T-cell (primary cell): Measurements from ENCODE around the gene GABRA1. TPM values are rescaled to one million over a fixed set of nuclear protein-coding genes. Genes with fewer than 3 reads are reported as not detected.

Experiments
- ATAC-seq, 4 experiments: fragments of 200-7000 bp in 3 of 4; fragments of 150-1000 bp in 1 of 4; cut with Tn5 transposase; replicated peaks in 1 of 4; 1 replicate in 3 of 4; 2 replicates in 1 of 4; pipeline ENCODE4 v1.10.0; 2021; ENCODE audit warnings: moderate library complexity in 3 of 4, mild to moderate bottlenecking in 2 of 4, moderate number of reproducible peaks in 1 of 4
- CTCF ChIA-PET, 2 donors: fragments of 300-600 bp; sonication (Branson Sonifier 250); formaldehyde crosslinking; loops; one replicate each; lab custom pipeline; 2022; ENCODE audit warnings: antibody characterized with exemption in 2 of 2; lab: Charles Lee
- POLR2A ChIA-PET, 2 donors: fragments of 300-600 bp; sonication (Branson Sonifier 250); formaldehyde crosslinking; loops; one replicate each; lab custom pipeline; 2022; ENCODE audit warnings: antibody characterized with exemption in 2 of 2; lab: Charles Lee
- DNase-seq, 35 experiments: peaks; one replicate each; pipeline versions ENCODE4 v3.0.0 to v3.0.0-alpha.2; 2013 to 2023
- H3K27ac ChIP-seq: one replicate; pipeline ENCODE4 v1.5.1; 2013; ENCODE audit warnings: low read length
- H3K27me3 ChIP-seq, 2 experiments: replicated peaks in 1 of 2; 1 replicate in 1 of 2; 2 replicates in 1 of 2; pipeline versions ENCODE4 v1.6.1 to v1.7.0; 2013; ENCODE audit warnings: low read length in 1 of 2, mixed read lengths in 1 of 2; ENCODE audit not compliant: control insufficient read depth in 2 of 2, insufficient read depth in 2 of 2; ENCODE audit errors: extremely low read depth in 1 of 2
- H3K36me3 ChIP-seq, 2 donors: 1 replicate in 1 of 2; 2 replicates in 1 of 2; pipeline versions ENCODE4 v1.6.1 to v1.7.0; 2013; ENCODE audit warnings: low read length in 1 of 2; ENCODE audit not compliant: control insufficient read depth in 2 of 2, insufficient read depth in 1 of 2; ENCODE audit errors: extremely low read depth in 1 of 2
- H3K4me1 ChIP-seq, 2 experiments: 1 replicate in 1 of 2; 2 replicates in 1 of 2; pipeline versions ENCODE4 v1.6.1 to v1.7.0; 2013; ENCODE audit warnings: low read length in 2 of 2, mixed read lengths in 1 of 2; ENCODE audit not compliant: insufficient read depth in 2 of 2, control insufficient read depth in 1 of 2; ENCODE audit errors: extremely low read depth in 1 of 2
- H3K4me3 ChIP-seq, 2 donors: 1 replicate in 1 of 2; 2 replicates in 1 of 2; pipeline versions ENCODE4 v1.5.1 to v1.7.0; 2013; ENCODE audit warnings: mild to moderate bottlenecking in 2 of 2, low read length in 1 of 2, moderate library complexity in 1 of 2; ENCODE audit not compliant: control insufficient read depth in 1 of 2; ENCODE audit errors: extremely low read depth in 1 of 2
- H3K9me3 ChIP-seq: 2 replicates; pipeline ENCODE4 v1.7.0; 2013
- H3K27ac Mint-ChIP-seq, 2 donors: one replicate each; pipeline ENCODE4 v1.8.0; 2020 to 2021; ENCODE audit warnings: mild to moderate bottlenecking in 2 of 2, mixed read lengths in 2 of 2
- H3K27me3 Mint-ChIP-seq, 2 donors: one replicate each; pipeline ENCODE4 v1.8.0; 2021 to 2022; ENCODE audit warnings: mixed read lengths in 2 of 2
- H3K36me3 Mint-ChIP-seq: one replicate; pipeline ENCODE4 v1.8.0; 2021; ENCODE audit warnings: mixed read lengths
- H3K4me1 Mint-ChIP-seq, 3 donors: one replicate each; pipeline ENCODE4 v1.8.0; 2020 to 2022; ENCODE audit warnings: mixed read lengths in 3 of 3, mild to moderate bottlenecking in 1 of 3
- H3K4me3 Mint-ChIP-seq, 3 donors: one replicate each; pipeline ENCODE4 v1.8.0; 2020 to 2022; ENCODE audit warnings: mild to moderate bottlenecking in 3 of 3, mixed read lengths in 3 of 3, moderate library complexity in 3 of 3
- H3K9me3 Mint-ChIP-seq, 3 donors: one replicate each; pipeline ENCODE4 v1.8.0; 2020 to 2022; ENCODE audit warnings: mixed read lengths in 3 of 3
- WGBS: methylation state at CpG from one replicate; pipeline ENCODE4 v1.1.5; 2013; ENCODE audit warnings: missing lambda C conversion rate; ENCODE audit not compliant: insufficient coverage; 5-methylcytosine and 5-hydroxymethylcytosine counted together
- total RNA-seq, 35 experiments: library from RNA in 6 of 35; stranded (reverse) in 6 of 35; fragments of 120-200 nt in 1 of 35; gene quantifications; one replicate each; pipeline versions ENCODE4 v1.2.1 to v1.2.4 and lab custom pipeline; 2013 to 2026

GABRA1 gene
- total RNA-seq, 5 donors from 2014 or later (not counting 1 experiment from before 2014, with no cell fraction given) = not detected

DNA sequence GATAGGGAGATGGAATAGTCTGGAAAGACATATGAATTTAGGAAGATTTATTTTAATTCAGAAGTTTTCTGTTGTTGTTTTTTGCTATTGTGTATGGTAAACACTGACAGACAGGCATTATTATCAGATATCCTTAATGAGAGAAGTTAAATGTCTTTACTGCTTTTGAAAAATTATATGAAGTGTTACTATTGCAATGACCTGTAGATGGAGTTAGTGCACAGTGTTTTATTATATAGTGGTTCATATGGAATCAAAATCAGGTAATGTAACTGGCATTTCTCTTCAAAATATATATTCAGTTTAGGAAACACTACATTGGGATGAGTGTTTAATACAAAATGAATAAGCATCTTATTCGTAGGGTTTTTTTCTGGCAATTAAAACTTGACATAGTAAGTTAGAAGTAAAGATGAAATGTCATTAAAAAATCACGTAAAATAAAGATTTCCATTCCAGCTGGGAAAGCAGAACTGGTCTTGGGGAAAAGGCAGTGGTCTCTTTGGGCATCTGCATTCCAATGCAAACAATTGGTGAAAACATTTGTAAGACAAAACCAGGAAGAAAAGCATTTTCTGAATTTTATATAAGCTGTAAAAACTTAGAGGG lies 3.9 kb downstream of the GABRA1 start:
- Histone ChIP-seq H3K27ac (no peak overlapping the region), H3K4me1 (no peaks in the 10 kb centered on the region), H3K9me3 (no peaks in the 10 kb centered on the region), H3K4me3 (no peak overlapping the region), H3K27me3 (peaks cover 3 to 14% of the 10 kb centered on the region in 2 experiments), H3K36me3 (no peaks in the 10 kb centered on the region)
- Mint-ChIP-seq H3K36me3 (no peaks in the 10 kb centered on the region), H3K4me1 (no peaks in the 10 kb centered on the region), H3K27ac (no peak overlapping the region), H3K27me3 (peaks cover 4 to 15% of the 10 kb centered on the region in 2 donors), H3K9me3 (peaks cover 0 to 4% (median under 1%) of the 10 kb centered on the region in 3 donors), H3K4me3 (no peak overlapping the region)
- ChIA-PET CTCF (no interaction called here), POLR2A (no interaction called here)
- DNase-seq (no peak), ATAC-seq (no peak)
- 80% methylated on average over 2 of the region's 2 CpGs for WGBS

DNA sequence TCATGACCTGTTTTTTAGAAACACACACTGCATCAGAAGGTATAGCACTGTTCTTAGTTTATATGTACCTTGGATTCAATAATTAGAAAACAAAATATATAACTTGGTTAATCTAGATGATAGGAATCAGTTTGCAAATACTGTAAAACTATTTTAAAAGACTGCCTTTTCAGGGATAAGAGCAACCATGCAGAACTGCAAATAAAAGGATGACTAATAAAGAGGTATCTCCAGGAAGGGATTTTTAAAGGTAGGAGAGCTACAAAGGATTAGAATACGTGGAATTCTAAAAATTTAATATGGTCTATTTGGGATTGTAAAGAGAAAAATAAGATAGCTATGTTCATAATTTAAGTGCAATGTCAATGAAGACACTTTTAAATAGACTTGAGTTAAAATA lies 9.4 kb downstream of the GABRA1 start:
- ChIA-PET CTCF (no interaction called here), POLR2A (no interaction called here)
- H3K27me3 Mint-ChIP-seq = no peaks in the 10 kb centered on the region
- H3K36me3 Mint-ChIP-seq = no peaks in the 10 kb centered on the region
- H3K4me3 Mint-ChIP-seq = no peak overlapping the region
- Histone ChIP-seq H3K27ac (no peak overlapping the region), H3K4me1 (no peaks in the 10 kb centered on the region), H3K27me3 (no peaks in the 10 kb centered on the region), H3K4me3 (no peak overlapping the region), H3K9me3 (no peaks in the 10 kb centered on the region), H3K36me3 (no peaks in the 10 kb centered on the region)
- H3K9me3 Mint-ChIP-seq = peaks cover 5 to 8% (median 7%) of the 10 kb centered on the region in 3 donors
- ATAC-seq = no peak
- no peak for DNase-seq
- no peak overlapping the region for H3K27ac Mint-ChIP-seq
- WGBS = no CpG with 5 or more reads among the region's 1 CpG
- no peaks in the 10 kb centered on the region for H3K4me1 Mint-ChIP-seq

DNA sequence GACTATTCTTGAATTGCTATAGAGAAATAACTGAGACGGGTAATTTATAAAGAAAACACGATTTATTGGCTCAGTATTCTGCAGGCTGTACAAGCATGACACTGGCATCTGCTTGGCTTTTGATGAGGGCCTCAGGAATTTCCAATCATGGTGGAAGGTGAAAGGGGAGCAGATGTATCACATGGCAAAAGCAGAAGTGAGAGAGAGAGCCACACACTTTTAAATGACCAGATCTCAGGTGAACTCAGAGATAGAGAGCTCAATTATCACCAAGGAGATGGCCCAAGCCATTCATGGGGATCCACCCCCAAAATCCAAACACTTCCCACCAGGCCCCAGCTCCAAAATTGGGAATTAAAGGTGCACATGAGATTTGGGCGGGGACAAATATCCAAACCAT lies 15.3 kb downstream of the GABRA1 start:
- ChIA-PET CTCF (no interaction called here), POLR2A (interaction anchor here in 1 of 2 donors (0.6 kb wide), 1 partner anchor 10 kb away, joined by 3 read pairs; no protein-coding TSS in a partner anchor)
- H3K4me3 ChIP-seq = no peak overlapping the region
- peaks cover 7 to 16% (median 7%) of the 10 kb centered on the region in 3 donors for H3K9me3 Mint-ChIP-seq
- DNase-seq (no peak), ATAC-seq (no peak)
- no peaks in the 10 kb centered on the region for H3K36me3 ChIP-seq
- H3K27me3 ChIP-seq = no peaks in the 10 kb centered on the region
- 67% methylated on average over 2 of the region's 3 CpGs for WGBS
- H3K36me3 Mint-ChIP-seq = no peaks in the 10 kb centered on the region
- H3K4me1 ChIP-seq = no peaks in the 10 kb centered on the region
- H3K27me3 Mint-ChIP-seq = no peaks in the 10 kb centered on the region
- no peaks in the 10 kb centered on the region for H3K9me3 ChIP-seq
- no peak overlapping the region for H3K27ac Mint-ChIP-seq
- H3K4me3 Mint-ChIP-seq = no peak overlapping the region
- H3K27ac ChIP-seq = no peak overlapping the region
- no peaks in the 10 kb centered on the region for H3K4me1 Mint-ChIP-seq

DNA sequence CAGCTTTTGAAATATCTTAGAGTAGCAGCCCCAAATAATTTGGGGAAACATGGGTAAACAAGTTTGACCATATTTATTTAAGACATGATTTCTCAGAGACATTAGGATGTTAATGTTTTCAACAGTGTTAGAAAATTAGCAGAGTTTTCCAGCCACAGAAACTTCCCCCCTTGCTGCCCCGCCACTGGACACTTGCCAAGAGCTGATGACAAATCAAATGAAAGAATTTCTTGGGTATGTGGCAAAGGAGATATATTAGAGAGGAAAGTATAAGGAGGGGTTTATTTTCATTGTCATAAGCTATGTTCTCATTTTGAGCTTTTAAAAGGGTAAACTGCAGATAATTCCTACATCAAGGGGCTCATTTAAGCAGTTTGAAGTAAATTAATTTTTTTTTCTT lies 15.9 kb downstream of the GABRA1 start:
- POLR2A ChIA-PET = interaction anchor here in 1 of 2 donors (0.6 kb wide), 1 partner anchor 10 kb away, joined by 3 read pairs; no protein-coding TSS in a partner anchor
- no CpG with 5 or more reads among the region's 1 CpG for WGBS
- H3K27me3 ChIP-seq = no peaks in the 10 kb centered on the region
- Mint-ChIP-seq H3K27me3 (no peaks in the 10 kb centered on the region), H3K36me3 (no peaks in the 10 kb centered on the region), H3K27ac (no peak overlapping the region), H3K9me3 (peaks cover 1 to 16% (median 7%) of the 10 kb centered on the region in 3 donors), H3K4me1 (no peaks in the 10 kb centered on the region), H3K4me3 (no peak overlapping the region)
- DNase-seq (no peak), ATAC-seq (no peak)
- H3K36me3 ChIP-seq = no peaks in the 10 kb centered on the region
- H3K9me3 ChIP-seq = no peaks in the 10 kb centered on the region
- H3K27ac ChIP-seq = no peak overlapping the region
- no peak overlapping the region for H3K4me3 ChIP-seq
- CTCF ChIA-PET = no interaction called here
- H3K4me1 ChIP-seq = no peaks in the 10 kb centered on the region

DNA sequence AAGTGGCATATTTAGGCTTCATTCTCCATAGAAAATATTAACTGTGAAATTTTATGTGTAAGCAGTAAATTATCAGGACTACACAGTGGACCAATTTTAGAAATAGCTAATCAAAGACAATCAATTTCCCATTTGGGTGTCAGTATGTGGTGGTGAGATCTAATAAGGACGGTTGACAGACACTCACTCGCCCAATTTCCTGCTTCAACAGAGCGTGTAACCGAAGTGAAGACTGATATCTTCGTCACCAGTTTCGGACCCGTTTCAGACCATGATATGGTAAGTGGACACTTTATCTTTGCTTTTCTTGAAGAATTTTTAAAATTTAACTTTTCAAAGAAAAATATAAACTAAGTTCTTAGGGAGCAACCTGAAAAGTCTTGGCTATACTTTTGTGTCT lies 17.6 kb downstream of the GABRA1 start:
- no peak overlapping the region for H3K4me3 ChIP-seq
- ATAC-seq (no peak), DNase-seq (no peak)
- no peak overlapping the region for H3K27ac Mint-ChIP-seq
- no peaks in the 10 kb centered on the region for H3K4me1 ChIP-seq
- H3K4me3 Mint-ChIP-seq = no peak overlapping the region
- H3K36me3 ChIP-seq = no peaks in the 10 kb centered on the region
- CTCF ChIA-PET = no interaction called here
- no peaks in the 10 kb centered on the region for H3K9me3 ChIP-seq
- WGBS = no CpG with 5 or more reads among the region's 7 CpGs
- POLR2A ChIA-PET = no interaction called here
- H3K9me3 Mint-ChIP-seq = peaks cover 0 to 16% (median 7%) of the 10 kb centered on the region in 3 donors
- H3K27ac ChIP-seq = no peak overlapping the region
- H3K27me3 Mint-ChIP-seq = no peaks in the 10 kb centered on the region
- H3K27me3 ChIP-seq = no peaks in the 10 kb centered on the region
- H3K36me3 Mint-ChIP-seq = no peaks in the 10 kb centered on the region
- H3K4me1 Mint-ChIP-seq = no peaks in the 10 kb centered on the region

DNA sequence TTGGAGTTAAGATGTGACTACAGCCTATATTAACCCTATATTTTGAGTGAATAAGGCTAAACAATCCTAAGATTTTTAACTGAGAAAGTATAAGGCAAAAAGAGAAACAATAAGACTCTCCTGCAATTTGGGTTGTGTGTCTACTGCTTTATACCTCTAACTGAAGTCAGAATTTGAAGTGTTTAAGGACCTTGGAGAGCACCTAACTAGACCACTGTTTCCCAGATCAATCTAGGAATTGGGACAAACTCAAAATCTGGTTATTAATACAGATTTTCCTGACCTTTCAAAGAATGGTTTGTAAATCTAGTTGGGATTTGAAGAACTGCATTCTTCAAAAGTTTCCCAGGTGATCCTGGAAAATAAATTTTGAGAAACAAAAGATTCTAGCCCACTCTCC lies 42.1 kb downstream of the GABRA1 start:
- H3K27ac Mint-ChIP-seq = no peak overlapping the region
- Histone ChIP-seq H3K4me1 (no peaks in the 10 kb centered on the region), H3K27ac (no peak overlapping the region), H3K9me3 (no peaks in the 10 kb centered on the region), H3K36me3 (no peaks in the 10 kb centered on the region), H3K4me3 (no peak overlapping the region), H3K27me3 (no peaks in the 10 kb centered on the region)
- no peaks in the 10 kb centered on the region for H3K27me3 Mint-ChIP-seq
- CTCF ChIA-PET = no interaction called here
- no peak overlapping the region for H3K4me3 Mint-ChIP-seq
- H3K4me1 Mint-ChIP-seq = no peaks in the 10 kb centered on the region
- DNase-seq (no peak), ATAC-seq (no peak)
- H3K9me3 Mint-ChIP-seq = peaks cover 0 to 4% (median 2%) of the 10 kb centered on the region in 3 donors
- no peaks in the 10 kb centered on the region for H3K36me3 Mint-ChIP-seq
- POLR2A ChIA-PET = no interaction called here
